GM10266 (cell line): ENCODE measurements around the gene EML4.
A peak's percentile ranks its signal among the peaks of the same experiment; 100 is the strongest.

ENCODE experiments used
- DNase-seq: peaks from one replicate; pipeline ENCODE4 v3.0.0; 2012; ENCODE audit errors: extremely low spot score
- CTCF ChIP-seq: IDR thresholded peaks from 2 replicates; pipeline ENCODE4 v1.5.1; 2012; ENCODE audit warnings: mild to moderate bottlenecking, low read depth; ENCODE audit not compliant: control insufficient read depth, insufficient read depth; ENCODE audit errors: missing control alignments

Gene EML4

GRCh38 chr2:42286268-42286946 is 117.3 kb downstream of the EML4 start:
- no peak for DNase-seq
- no peak for TF ChIP-seq CTCF

GRCh38 chr2:42288811-42289210 is 119.7 kb downstream of the EML4 start:
- no peak for TF ChIP-seq CTCF

GRCh38 chr2:42289222-42289621 is 120.1 kb downstream of the EML4 start:
- no peak for DNase-seq
- TF ChIP-seq CTCF: no peak

More at GRCh38 chr2:42288811-42289210, 119.7 kb downstream of the EML4 start:
- no peak for DNase-seq

GRCh38 chr2:42290005-42290404 is 120.9 kb downstream of the EML4 start:
- DNase-seq: no peak
- TF ChIP-seq CTCF: no peak

GRCh38 chr2:42293019-42293418 is 123.9 kb downstream of the EML4 start:
- DNase-seq: no peak
- TF ChIP-seq CTCF: no peak

GRCh38 chr2:42296226-42296625 is 127.1 kb downstream of the EML4 start:
- DNase-seq: peak; percentile 20
- no peak for TF ChIP-seq CTCF

GRCh38 chr2:42297322-42297936 is 128.3 kb downstream of the EML4 start:
- no peak for DNase-seq

More at GRCh38 chr2:42297322-42297936, 128.3 kb downstream of the EML4 start:
- no peak for TF ChIP-seq CTCF
